ENCODE results near the gene TSFM.

TSFM gene

GRCh38 chr12:57736741-57737466 is 45.7 kb upstream of the TSFM start:
- H3K4me3 ChIP-seq (ENCODE audit: low read depth, low read length) = no peak overlapping the region; the same call in 1 of the 2 replicates
- H3K9me3 ChIP-seq = no peaks in the 10 kb centered on the region
- DNase-seq = no peak
- H3K4me1 ChIP-seq = no peaks in the 10 kb centered on the region; the same call in 1 of the 2 replicates
- no peaks in the 10 kb centered on the region for H3K36me3 ChIP-seq
- peaks cover 57% of the 10 kb centered on the region for H3K27me3 ChIP-seq
- TF ChIP-seq CTCF (IDR thresholded peaks at IDR 0.05; ENCODE audit: low read depth, low read length) = no peak

GRCh38 chr12:57737467-57738460 is 44.8 kb upstream of the TSFM start:
- Histone ChIP-seq H3K4me3 (ENCODE audit: low read depth, low read length) (peak overlapping the region; percentile 36), H3K27me3 (peaks cover 57% of the 10 kb centered on the region)
- peak; percentile 48 for DNase-seq

GRCh38 chr12:57738661-57739237 is 43.8 kb upstream of the TSFM start, which contains the start of gene AGAP2:
Gene AGAP2 (minus strand): TSS chr12:57738742. CDS start chr12:57738246, 496 bp downstream.
- no peak for TF ChIP-seq CTCF (IDR thresholded peaks at IDR 0.05; ENCODE audit: low read depth, low read length)
- peak within 1 kb of the TSS; percentile 36 for H3K4me3 ChIP-seq (ENCODE audit: low read depth, low read length)
- DNase-seq = peak; percentile 48
- no peaks in the 10 kb centered on the region for H3K36me3 ChIP-seq
- H3K27me3 ChIP-seq = peaks cover 57% of the 10 kb centered on the region
- H3K4me1 ChIP-seq = no peaks in the 10 kb centered on the region; the same call in 1 of the 2 replicates
- H3K9me3 ChIP-seq = no peaks in the 10 kb centered on the region

More at GRCh38 chr12:57737467-57738460, 44.8 kb upstream of the TSFM start:
- Histone ChIP-seq H3K9me3 (no peaks in the 10 kb centered on the region), H3K36me3 (no peaks in the 10 kb centered on the region), H3K4me1 (no peaks in the 10 kb centered on the region; the same call in 1 of the 2 replicates)
- TF ChIP-seq CTCF (IDR thresholded peaks at IDR 0.05; ENCODE audit: low read depth, low read length) = peak; percentile 28; the same call in 1 of the 2 replicates

GRCh38 chr12:57739387-57739786 is 43.2 kb upstream of the TSFM start:
- no peaks in the 10 kb centered on the region for H3K36me3 ChIP-seq
- DNase-seq = no peak
- H3K4me3 ChIP-seq (ENCODE audit: low read depth, low read length) = no peak overlapping the region
- no peak for TF ChIP-seq CTCF (IDR thresholded peaks at IDR 0.05; ENCODE audit: low read depth, low read length)
- no peaks in the 10 kb centered on the region for H3K9me3 ChIP-seq
- peaks cover 57% of the 10 kb centered on the region for H3K27me3 ChIP-seq
- H3K4me1 ChIP-seq = no peaks in the 10 kb centered on the region; the same call in 1 of the 2 replicates

GRCh38 chr12:57739914-57740538 is 42.6 kb upstream of the TSFM start:
- H3K4me3 ChIP-seq (ENCODE audit: low read depth, low read length) = no peak overlapping the region
- no peak for TF ChIP-seq CTCF (IDR thresholded peaks at IDR 0.05; ENCODE audit: low read depth, low read length)
- no peaks in the 10 kb centered on the region; the same call in 1 of the 2 replicates for H3K4me1 ChIP-seq
- H3K9me3 ChIP-seq = no peaks in the 10 kb centered on the region
- peaks cover 52% of the 10 kb centered on the region for H3K27me3 ChIP-seq
- H3K36me3 ChIP-seq = no peaks in the 10 kb centered on the region
- no peak for DNase-seq

Measured in BE2C (cell line).